Measurements from ENCODE around the gene RNU5B-1.

RNU5B-1 gene

GRCh38 chr15:65328506-65329287 lies 24.2 kb downstream of the RNU5B-1 start:
- no peak for FAIRE-seq

- FAIRE-seq, result no peak
These were observed 25.0 kb downstream of the RNU5B-1 start for GRCh38 chr15:65329288-65329983.

- FAIRE-seq, result no peak
These were observed 25.7 kb downstream of the RNU5B-1 start for GRCh38 chr15:65329984-65330735.

GRCh38 chr15:65330934-65331645 lies 26.6 kb downstream of the RNU5B-1 start:
- no peak for FAIRE-seq

GRCh38 chr15:65331811-65332210 lies 27.3 kb downstream of the RNU5B-1 start:
- no peak for FAIRE-seq

- no peak for FAIRE-seq
These were observed 28.1 kb downstream of the RNU5B-1 start for GRCh38 chr15:65332391-65333147.

GRCh38 chr15:65333148-65333820 lies 28.8 kb downstream of the RNU5B-1 start:
- no peak for FAIRE-seq

GRCh38 chr15:65333856-65334255 lies 29.4 kb downstream of the RNU5B-1 start:
- FAIRE-seq, result no peak

- no peak for FAIRE-seq
These were observed 30.2 kb downstream of the RNU5B-1 start for GRCh38 chr15:65334586-65335231.

GRCh38 chr15:65335278-65336055 lies 31.0 kb downstream of the RNU5B-1 start:
- no peak for FAIRE-seq

GRCh38 chr15:65336493-65337435 lies 32.3 kb downstream of the RNU5B-1 start:
- FAIRE-seq, result no peak

GRCh38 chr15:65337436-65338070 lies 33.1 kb downstream of the RNU5B-1 start:
- FAIRE-seq, result no peak

- FAIRE-seq, result no peak
These were observed 33.9 kb downstream of the RNU5B-1 start for GRCh38 chr15:65338366-65338765.

- no peak for FAIRE-seq
These were observed 34.3 kb downstream of the RNU5B-1 start for GRCh38 chr15:65338823-65339222.

GRCh38 chr15:65339416-65339815 lies 34.9 kb downstream of the RNU5B-1 start:
- FAIRE-seq, result no peak

GRCh38 chr15:65339920-65340319 lies 35.4 kb downstream of the RNU5B-1 start:
- FAIRE-seq, result no peak

GRCh38 chr15:65342493-65342892 lies 38.0 kb downstream of the RNU5B-1 start:
- FAIRE-seq, result no peak

- FAIRE-seq, result no peak
These were observed 39.0 kb downstream of the RNU5B-1 start for GRCh38 chr15:65343374-65343981.
